CD4-positive, alpha-beta memory T cell (primary cell): Measurements from ENCODE around the gene FLT4. TPM values are rescaled to one million over a fixed set of nuclear protein-coding genes. Genes with fewer than 3 reads are reported as not detected.
A peak's percentile ranks its signal among the peaks of the same experiment; 100 is the strongest.
"Not testable (repeated sequence)": the region's sequence is repeated elsewhere in the genome, so short reads cannot be mapped to it uniquely, and the experiment has no call there.

ENCODE experiments used
- CTCF ChIA-PET: fragments of 350-600 bp; sonication (Branson Sonifier 250); formaldehyde crosslinking; loops from one replicate; lab custom pipeline; 2021; ENCODE audit warnings: inconsistent platforms; ENCODE audit not compliant: partially characterized antibody; lab: Charles Lee
- POLR2A ChIA-PET: fragments of 350-600 bp; sonication (Branson Sonifier 250); formaldehyde crosslinking; loops from one replicate; lab custom pipeline; 2021; ENCODE audit not compliant: partially characterized antibody; lab: Charles Lee
- DNase-seq, 5 donors: peaks; one replicate each; pipeline versions ENCODE4 v3.0.0 to v3.0.0-alpha.2; 2020 to 2022; ENCODE audit warnings: mixed read lengths in 1 of 5
- H3K27ac ChIP-seq: one replicate; pipeline ENCODE4 v1.7.0; 2013; ENCODE audit warnings: low read depth, low read length
- H3K27me3 ChIP-seq: 2 replicates; pipeline ENCODE4 v1.7.0; 2013; ENCODE audit warnings: mild to moderate bottlenecking, low read length, moderate library complexity; ENCODE audit not compliant: insufficient read depth
- H3K36me3 ChIP-seq: 2 replicates; pipeline ENCODE4 v1.7.0; 2013; ENCODE audit warnings: mild to moderate bottlenecking, low read length, moderate library complexity; ENCODE audit not compliant: insufficient read depth
- H3K4me1 ChIP-seq: 2 replicates; pipeline ENCODE4 v1.7.0; 2013; ENCODE audit warnings: mild to moderate bottlenecking, low read length, moderate library complexity; ENCODE audit not compliant: insufficient read depth
- H3K4me3 ChIP-seq, 2 donors: one replicate each; pipeline ENCODE4 v1.7.0; 2013; ENCODE audit warnings: low read length in 2 of 2, mild to moderate bottlenecking in 1 of 2
- H3K9me3 ChIP-seq, 2 donors: one replicate each; pipeline ENCODE4 v1.7.0; 2013; ENCODE audit warnings: low read length in 2 of 2, control low read depth in 1 of 2; ENCODE audit not compliant: control insufficient read depth in 1 of 2
- H3K27ac Mint-ChIP-seq, 7 donors: one replicate each; pipeline ENCODE4 v1.8.0; 2020 to 2021; ENCODE audit warnings: mixed read lengths in 7 of 7, mild to moderate bottlenecking in 6 of 7, inconsistent platforms in 3 of 7, moderate library complexity in 3 of 7
- H3K27me3 Mint-ChIP-seq, 2 donors: one replicate each; pipeline ENCODE4 v1.8.0; 2020 to 2021; ENCODE audit warnings: mixed read lengths in 2 of 2
- H3K36me3 Mint-ChIP-seq, 2 donors: one replicate each; pipeline ENCODE4 v1.8.0; 2020 to 2021; ENCODE audit warnings: mixed read lengths in 2 of 2, inconsistent platforms in 1 of 2, mild to moderate bottlenecking in 1 of 2
- H3K4me1 Mint-ChIP-seq, 4 donors: one replicate each; pipeline ENCODE4 v1.8.0; 2020 to 2021; ENCODE audit warnings: mixed read lengths in 4 of 4, mild to moderate bottlenecking in 1 of 4
- H3K4me3 Mint-ChIP-seq, 8 donors: one replicate each; pipeline ENCODE4 v1.8.0; 2020 to 2021; ENCODE audit warnings: mixed read lengths in 8 of 8, mild to moderate bottlenecking in 7 of 8, moderate library complexity in 6 of 8, inconsistent platforms in 3 of 8
- H3K9me3 Mint-ChIP-seq, 8 donors: one replicate each; pipeline ENCODE4 v1.8.0; 2020 to 2021; ENCODE audit warnings: mixed read lengths in 8 of 8, mild to moderate bottlenecking in 5 of 8, inconsistent platforms in 3 of 8, moderate library complexity in 1 of 8
- intact Hi-C: fragments of 100-400 bp; cut with micrococcal nuclease; formaldehyde crosslinking; loops from one replicate; pipeline ENCODE4 v1.15.1; 2023
- polyA plus RNA-seq, 2 donors: library from polyadenylated mRNA; unstranded; fragments of 300-500 nt; fragmentation: Illumina TruSeq; gene quantifications; one replicate each; pipeline ENCODE4 v1.2.3, GENCODE V29; 2021
- total RNA-seq, 2 experiments: library from RNA; stranded (reverse); gene quantifications; one replicate each; pipeline ENCODE4 v1.2.3, GENCODE V29; 2021

FLT4 gene
- total and polyA plus RNA-seq, 4 experiments from 2014 or later, result 1.2 to 10.3 (median 6.9) TPM; not detected in 1

DNA sequence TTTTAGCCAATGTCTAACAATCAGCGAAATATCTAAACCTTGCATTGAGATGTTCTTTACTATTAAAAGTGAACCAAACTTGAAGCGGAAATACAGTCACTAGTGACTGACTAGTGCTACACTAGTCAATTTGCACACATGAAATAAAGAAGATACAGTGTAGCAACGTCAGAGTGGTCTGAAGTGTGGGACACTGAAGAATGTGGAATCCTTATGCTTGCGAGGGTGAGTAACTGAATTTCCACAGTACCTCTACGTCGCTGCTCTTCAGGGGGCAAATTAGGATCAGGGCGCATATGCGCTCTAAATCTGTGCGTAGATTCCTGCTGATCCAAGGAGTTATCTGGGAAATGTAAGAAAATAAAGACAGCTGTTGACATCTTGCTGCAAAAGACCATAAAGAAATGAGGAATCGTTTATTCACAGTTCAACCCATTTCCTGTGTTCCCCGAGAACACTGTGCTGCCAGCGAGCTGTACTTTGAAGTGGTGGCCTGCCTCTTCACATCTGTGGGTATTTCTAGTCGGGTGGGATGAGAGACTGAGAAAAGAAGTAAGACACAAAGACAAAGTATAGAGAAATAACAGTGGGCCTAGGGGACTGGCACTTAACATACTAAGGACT is 39.8 kb upstream of the FLT4 start:
- intact Hi-C loops, result no loop called here
- ChIA-PET CTCF (interaction anchor here (1.7 kb wide), 1 partner anchor 29 kb away, joined by 4 read pairs; no protein-coding TSS in a partner anchor), POLR2A (no interaction called here)
- Mint-ChIP-seq H3K27ac (peak overlapping the region; percentile 24 to 83 (median 66)), H3K9me3 (peaks cover 0 to 3% (median 0%) of the 10 kb centered on the region in 8 donors), H3K4me1 (peaks cover 31 to 49% (median 38%) of the 10 kb centered on the region in 4 donors), H3K4me3 (peak overlapping the region; percentile 62 to 78 (median 71)), H3K36me3 (no peaks in the 10 kb centered on the region), H3K27me3 (peaks cover 6 to 12% of the 10 kb centered on the region in 2 donors)
- H3K9me3 ChIP-seq, result no peaks in the 10 kb centered on the region
- H3K27me3 ChIP-seq, result no peaks in the 10 kb centered on the region
- H3K4me1 ChIP-seq, result peaks cover 48% of the 10 kb centered on the region
- peak; percentile 46 to 59 (median 51) for DNase-seq
- no peak overlapping the region for H3K27ac ChIP-seq
- no peaks in the 10 kb centered on the region for H3K36me3 ChIP-seq
- H3K4me3 ChIP-seq, result peak overlapping the region in 1 of 2 donors; percentile 42

DNA sequence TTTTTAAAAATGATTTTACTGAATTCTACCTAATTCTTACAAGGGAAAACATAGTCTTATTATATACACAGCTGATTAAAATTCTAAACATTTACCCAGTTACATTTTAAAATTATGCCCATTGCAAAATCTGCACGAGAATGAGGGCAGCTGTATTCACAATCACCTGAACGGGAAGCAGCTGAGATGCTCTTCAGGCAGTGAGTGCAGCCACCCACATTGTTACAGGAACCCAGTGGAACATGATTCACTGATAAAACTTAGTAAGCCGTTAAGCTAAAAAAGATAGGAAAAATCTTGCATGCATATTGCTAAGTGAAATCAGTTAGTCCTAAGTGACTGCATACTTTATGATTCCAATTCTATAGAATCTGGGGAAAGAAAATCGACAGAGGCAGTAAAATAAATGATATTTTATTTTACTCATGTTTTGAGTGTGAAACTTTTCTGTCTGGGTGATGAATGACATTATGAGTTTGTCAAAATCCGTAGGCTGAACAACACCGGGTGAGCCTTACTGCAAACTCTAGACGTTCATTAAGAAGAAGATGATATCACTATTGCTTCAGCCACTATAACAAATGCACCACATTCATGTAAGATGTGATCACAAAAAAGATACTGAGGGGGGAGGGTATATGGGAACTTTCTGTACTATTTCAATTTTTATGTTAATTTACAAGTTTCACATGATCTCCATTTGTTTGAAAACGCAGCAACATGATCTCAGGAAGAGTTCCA is 39.1 kb upstream of the FLT4 start:
- H3K4me3 ChIP-seq, result peak overlapping the region in 1 of 2 donors; percentile 42
- CTCF ChIA-PET, result interaction anchor here (1.7 kb wide), 1 partner anchor 30 kb away, joined by 4 read pairs; no protein-coding TSS in a partner anchor
- H3K36me3 ChIP-seq, result no peaks in the 10 kb centered on the region
- no peaks in the 10 kb centered on the region for H3K27me3 ChIP-seq
- H3K4me1 Mint-ChIP-seq, result peaks cover 37 to 56% (median 43%) of the 10 kb centered on the region in 4 donors
- POLR2A ChIA-PET, result no interaction called here
- peaks cover 49% of the 10 kb centered on the region for H3K4me1 ChIP-seq
- no peak overlapping the region for H3K27ac ChIP-seq
- peak overlapping the region; percentile 32 to 83 (median 66) for H3K27ac Mint-ChIP-seq
- H3K9me3 Mint-ChIP-seq, result peaks cover 0 to 3% (median 0%) of the 10 kb centered on the region in 8 donors
- peak in 1 of 5 donors; percentile 2 for DNase-seq
- peaks cover 6 to 12% of the 10 kb centered on the region in 2 donors for H3K27me3 Mint-ChIP-seq
- intact Hi-C loops, result no loop called here
- peak overlapping the region; percentile 62 to 78 (median 71) for H3K4me3 Mint-ChIP-seq
- no peaks in the 10 kb centered on the region for H3K9me3 ChIP-seq
- H3K36me3 Mint-ChIP-seq, result no peaks in the 10 kb centered on the region

DNA sequence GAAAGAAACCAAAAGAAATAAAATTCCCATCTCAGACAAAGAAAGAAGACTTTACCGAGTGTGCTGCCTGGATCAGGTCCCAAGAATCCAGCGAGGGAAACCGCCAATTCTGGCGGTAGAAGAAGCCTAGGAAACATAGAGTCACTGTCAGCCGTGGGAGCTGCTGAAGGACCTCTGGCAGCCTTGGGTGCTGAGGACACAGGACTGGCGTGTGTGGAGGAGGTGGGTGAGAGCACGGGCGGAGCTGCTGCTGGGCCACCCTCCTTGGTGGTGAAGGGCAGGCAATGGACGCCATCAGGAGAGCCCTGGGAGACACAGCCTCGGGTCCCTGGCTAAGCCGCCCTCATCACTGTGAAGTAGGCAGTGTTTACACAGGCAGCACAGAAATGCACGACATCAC is 37.4 kb upstream of the FLT4 start:
- H3K4me3 ChIP-seq, H3K9me3 ChIP-seq, H3K36me3 ChIP-seq, H3K4me3 Mint-ChIP-seq, H3K27ac ChIP-seq, H3K27me3 Mint-ChIP-seq, DNase-seq, H3K9me3 Mint-ChIP-seq, H3K27me3 ChIP-seq, CTCF ChIA-PET, H3K36me3 Mint-ChIP-seq, intact Hi-C loops, POLR2A ChIA-PET: not testable (repeated sequence)
- peaks cover 49% of the 10 kb centered on the region for H3K4me1 ChIP-seq
- Mint-ChIP-seq H3K4me1 (peaks cover 36 to 60% (median 48%) of the 10 kb centered on the region in 4 donors), H3K27ac (peak overlapping the region in 1 of 7 donors; percentile 27)

DNA sequence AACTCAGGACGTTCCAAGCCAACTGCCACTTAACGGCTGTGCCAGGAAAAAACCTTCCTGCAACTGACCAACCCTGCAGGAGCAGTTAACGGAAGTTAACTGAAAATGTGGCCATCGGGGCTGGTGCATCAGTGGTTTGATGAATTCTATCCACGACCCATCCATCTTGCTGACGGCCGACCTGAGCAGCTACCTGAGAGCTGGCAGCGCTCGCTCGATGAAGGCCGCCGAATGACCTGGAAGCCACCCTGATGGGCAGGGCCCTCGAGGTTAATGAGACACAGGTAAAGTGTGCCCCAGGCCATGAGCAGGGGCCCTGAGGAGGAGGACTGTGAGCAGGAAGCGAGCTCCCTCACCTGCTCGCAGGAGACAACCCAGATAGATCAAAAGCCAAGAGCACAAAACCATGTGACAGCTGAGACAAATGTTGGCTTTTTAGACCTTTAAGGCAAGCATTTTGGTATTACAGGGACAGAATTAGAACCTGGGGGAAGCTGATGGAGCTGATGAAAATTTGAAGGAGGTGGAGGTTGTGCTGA is 35.3 kb upstream of the FLT4 start:
- Histone ChIP-seq H3K4me3 (no peak overlapping the region), H3K4me1 (peaks cover 32% of the 10 kb centered on the region), H3K36me3 (no peaks in the 10 kb centered on the region), H3K27me3 (no peaks in the 10 kb centered on the region), H3K27ac (no peak overlapping the region), H3K9me3 (no peaks in the 10 kb centered on the region)
- no peaks in the 10 kb centered on the region for H3K27me3 Mint-ChIP-seq
- H3K36me3 Mint-ChIP-seq, result no peaks in the 10 kb centered on the region
- H3K9me3 Mint-ChIP-seq, result no peaks in the 10 kb centered on the region
- DNase-seq, result peak in 3 of 5 donors; percentile 16 to 26 (median 24)
- POLR2A ChIA-PET, result interaction anchor here (1.0 kb wide), 1 partner anchor 118 kb away, joined by 3 read pairs; no protein-coding TSS in a partner anchor
- intact Hi-C loops, result no loop called here
- CTCF ChIA-PET, result interaction anchor here (0.6 to 1.9 kb wide), 3 partner anchors 13 to 36 kb away, joined by 3 to 11 read pairs (median 3); no protein-coding TSS in a partner anchor
- H3K27ac Mint-ChIP-seq, result peak overlapping the region in 4 of 7 donors; percentile 32 to 91 (median 60)
- H3K4me1 Mint-ChIP-seq, result peaks cover 27 to 40% (median 32%) of the 10 kb centered on the region in 4 donors
- H3K4me3 Mint-ChIP-seq, result peak overlapping the region in 3 of 8 donors; percentile 3 to 73 (median 54)

DNA sequence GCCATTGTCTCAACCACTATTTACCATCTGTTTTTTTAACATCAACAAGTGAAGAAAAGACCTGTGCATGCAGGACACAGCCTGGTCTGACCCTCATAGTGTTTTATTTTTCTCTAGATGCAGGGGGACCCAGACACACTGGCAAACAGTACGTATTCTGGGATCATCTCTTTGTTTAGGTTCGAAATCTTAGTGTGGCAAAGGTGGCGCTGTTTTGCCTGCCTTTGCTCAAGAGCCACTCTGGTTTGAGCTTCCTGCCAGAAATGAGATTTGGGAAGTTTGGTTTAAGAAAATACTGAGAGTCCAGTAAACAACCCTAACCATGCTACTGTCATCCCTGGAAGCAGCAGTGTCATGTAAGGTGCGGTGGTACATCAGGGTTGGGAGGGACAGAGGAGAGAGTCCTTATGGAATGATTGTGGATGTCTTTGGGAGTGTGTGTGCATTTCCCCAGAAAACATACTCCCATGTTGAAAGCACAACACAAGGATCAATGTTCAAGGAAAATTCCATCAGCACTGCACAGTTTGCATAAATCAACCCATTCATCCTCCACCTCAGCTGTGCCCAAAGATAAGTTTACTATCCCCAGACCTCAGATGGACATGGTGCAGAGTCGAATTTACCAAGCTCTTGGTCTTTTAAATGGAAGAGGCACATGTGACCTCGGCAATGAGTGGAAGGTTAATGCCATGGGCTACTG is 34.0 kb upstream of the FLT4 start:
- Histone ChIP-seq H3K9me3 (no peaks in the 10 kb centered on the region), H3K27me3 (no peaks in the 10 kb centered on the region), H3K36me3 (no peaks in the 10 kb centered on the region), H3K27ac (no peak overlapping the region), H3K4me3 (no peak overlapping the region), H3K4me1 (peaks cover 19% of the 10 kb centered on the region)
- DNase-seq, result no peak
- H3K36me3 Mint-ChIP-seq, result no peaks in the 10 kb centered on the region
- peak overlapping the region in 2 of 7 donors; percentile 34 to 36 for H3K27ac Mint-ChIP-seq
- ChIA-PET CTCF (interaction anchor here (0.6 to 1.9 kb wide), 4 partner anchors 10 to 127 kb away, joined by 3 to 11 read pairs (median 4); no protein-coding TSS in a partner anchor), POLR2A (no interaction called here)
- peak overlapping the region in 2 of 8 donors; percentile 6 to 18 for H3K4me3 Mint-ChIP-seq
- H3K9me3 Mint-ChIP-seq, result no peaks in the 10 kb centered on the region
- no peaks in the 10 kb centered on the region for H3K27me3 Mint-ChIP-seq
- intact Hi-C loops, result no loop called here
- H3K4me1 Mint-ChIP-seq, result peaks cover 13 to 27% (median 19%) of the 10 kb centered on the region in 4 donors

DNA sequence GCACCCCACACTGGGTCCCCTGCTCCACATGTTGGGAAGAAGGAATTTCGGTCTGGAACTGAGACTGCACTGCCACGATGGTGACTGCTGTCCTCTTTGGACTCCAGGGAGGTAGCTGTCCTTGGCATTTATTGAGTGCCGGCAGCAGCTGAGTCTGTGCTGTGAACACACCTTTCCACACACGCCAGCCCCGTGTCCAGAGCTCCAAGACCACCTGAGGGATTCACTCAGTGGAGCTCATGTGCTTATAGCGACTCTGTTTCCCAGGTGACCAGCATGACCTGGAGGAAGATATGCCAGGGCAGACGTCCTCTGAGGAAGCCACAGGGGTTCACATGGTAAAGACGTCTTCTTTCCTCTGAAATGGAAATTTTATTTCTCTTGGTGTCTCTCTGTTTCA is 33.2 kb upstream of the FLT4 start:
- no peak overlapping the region for H3K4me3 ChIP-seq
- DNase-seq, result no peak
- peaks cover 12% of the 10 kb centered on the region for H3K4me1 ChIP-seq
- Mint-ChIP-seq H3K4me1 (peaks cover 12 to 25% (median 17%) of the 10 kb centered on the region in 4 donors), H3K27me3 (peaks cover 1 to 2% of the 10 kb centered on the region in 2 donors), H3K36me3 (no peaks in the 10 kb centered on the region), H3K27ac (no peak overlapping the region), H3K4me3 (no peak overlapping the region), H3K9me3 (no peaks in the 10 kb centered on the region)
- no peaks in the 10 kb centered on the region for H3K27me3 ChIP-seq
- ChIA-PET POLR2A (no interaction called here), CTCF (no interaction called here)
- H3K27ac ChIP-seq, result no peak overlapping the region
- intact Hi-C loops, result no loop called here
- no peaks in the 10 kb centered on the region for H3K36me3 ChIP-seq
- H3K9me3 ChIP-seq, result no peaks in the 10 kb centered on the region
